Cardiac muscle cell (in vitro differentiated cells and primary cell): ENCODE results near the gene KCNJ4. TPM values are rescaled to one million over a fixed set of nuclear protein-coding genes. Genes with fewer than 3 reads are reported as not detected.

ENCODE experiments used
- DNase-seq, 2 donors: peaks; one replicate each; pipeline versions ENCODE4 v3.0.0 to v3.0.0-alpha.2; 2010 to 2017; ENCODE audit warnings: low read depth in 1 of 2, low spot score in 1 of 2
- H3K27ac ChIP-seq: fragments of 200-600 bp; sonication (generic); 2 replicates; pipeline ENCODE4 v1.5.1; 2016
- H3K27me3 ChIP-seq: fragments of 200-600 bp; sonication (generic); 2 replicates; pipeline ENCODE4 v1.6.0; 2016; ENCODE audit warnings: control low read depth
- H3K36me3 ChIP-seq: fragments of 200-600 bp; sonication (generic); 2 replicates; pipeline ENCODE4 v1.5.1; 2016; ENCODE audit warnings: control low read depth
- H3K4me1 ChIP-seq: fragments of 200-600 bp; sonication (generic); 2 replicates; pipeline ENCODE4 v1.8.1; 2017; ENCODE audit warnings: low read depth, mild to moderate bottlenecking, mixed run types
- H3K4me3 ChIP-seq: fragments of 200-600 bp; sonication (generic); 2 replicates; pipeline ENCODE4 v1.5.1; 2016; ENCODE audit warnings: mild to moderate bottlenecking
- H3K9me3 ChIP-seq: fragments of 200-600 bp; sonication (generic); 2 replicates; pipeline ENCODE4 v1.5.1; 2017; ENCODE audit warnings: low read depth, mild to moderate bottlenecking, control low read depth
- CTCF ChIP-seq: IDR thresholded peaks from 2 replicates; pipeline ENCODE4 v1.5.1; 2012; ENCODE audit warnings: low read depth, mild to moderate bottlenecking, low read length
- polyA plus RNA-seq: library from polyadenylated mRNA; unstranded; fragments of >200 nt; fragmentation: Nextera tagmentation; extraction: Ambion mirVana; gene quantifications from 2 replicates; pipeline ENCODE4 v1.2.1, GENCODE V29; 2016
- total RNA-seq: library from RNA; depleted of rRNA; stranded (reverse); fragments of >200 nt; gene quantifications from 2 replicates; pipeline ENCODE4 v1.2.3, GENCODE V29; 2016

The KCNJ4 gene
- total and polyA plus RNA-seq, 2 experiments from 2014 or later, result 3.2 to 27.5 TPM

- Histone ChIP-seq H3K9me3 (no peaks in the 10 kb centered on the region), H3K4me1 (peaks cover 15% of the 10 kb centered on the region), H3K27me3 (no peaks in the 10 kb centered on the region), H3K36me3 (no peaks in the 10 kb centered on the region), H3K4me3 (no peak overlapping the region), H3K27ac (no peak overlapping the region)
- no peak for TF ChIP-seq CTCF
- no peak for DNase-seq
These were observed 5.2 kb downstream of the KCNJ4 start for GRCh38 chr22:38449776-38450175.

GRCh38 chr22:38448945-38449745 is 5.9 kb downstream of the KCNJ4 start:
- Histone ChIP-seq H3K4me1 (peaks cover 10% of the 10 kb centered on the region), H3K9me3 (no peaks in the 10 kb centered on the region), H3K27ac (no peak overlapping the region), H3K36me3 (no peaks in the 10 kb centered on the region), H3K4me3 (no peak overlapping the region), H3K27me3 (no peaks in the 10 kb centered on the region)
- no peak for TF ChIP-seq CTCF
- no peak for DNase-seq

GRCh38 chr22:38446018-38446601 is 8.9 kb downstream of the KCNJ4 start:
- no peak for TF ChIP-seq CTCF
- peaks cover 9% of the 10 kb centered on the region for H3K4me1 ChIP-seq
- no peak overlapping the region for H3K4me3 ChIP-seq
- no peaks in the 10 kb centered on the region for H3K27me3 ChIP-seq
- H3K9me3 ChIP-seq, result no peaks in the 10 kb centered on the region
- no peaks in the 10 kb centered on the region for H3K36me3 ChIP-seq
- no peak for DNase-seq
- no peak overlapping the region for H3K27ac ChIP-seq

- no peaks in the 10 kb centered on the region for H3K27me3 ChIP-seq
- H3K4me1 ChIP-seq, result peaks cover 9% of the 10 kb centered on the region
- TF ChIP-seq CTCF, result no peak
- DNase-seq, result no peak
- H3K27ac ChIP-seq, result no peak overlapping the region
- no peaks in the 10 kb centered on the region for H3K36me3 ChIP-seq
- no peaks in the 10 kb centered on the region for H3K9me3 ChIP-seq
- no peak overlapping the region for H3K4me3 ChIP-seq
These were observed 10.2 kb downstream of the KCNJ4 start for GRCh38 chr22:38444783-38445182.

- Histone ChIP-seq H3K4me3 (no peak overlapping the region), H3K4me1 (peaks cover 9% of the 10 kb centered on the region), H3K27ac (no peak overlapping the region), H3K36me3 (no peaks in the 10 kb centered on the region), H3K27me3 (no peaks in the 10 kb centered on the region), H3K9me3 (no peaks in the 10 kb centered on the region)
- no peak for TF ChIP-seq CTCF
- no peak for DNase-seq
These were observed 11.1 kb downstream of the KCNJ4 start for GRCh38 chr22:38443628-38444521.
